Suppressor macrophage treated with lipopolysaccharide for 4 hours (primary cell): ENCODE data around the gene BMERB1.
A peak's percentile ranks its signal among the peaks of the same experiment; 100 is the strongest.
"Not testable (repeated sequence)": the region's sequence is repeated elsewhere in the genome, so short reads cannot be mapped to it uniquely, and the experiment has no call there.

ENCODE experiments used
- DNase-seq: peaks from one replicate; pipeline ENCODE4 v3.0.0-alpha.2; 2020

BMERB1 gene

GRCh38 chr16:15529673-15530072 lies 95.3 kb downstream of the BMERB1 start:
- DNase-seq = no peak

GRCh38 chr16:15530085-15530484 lies 95.7 kb downstream of the BMERB1 start:
- DNase-seq = no peak

- no peak for DNase-seq
Observed at GRCh38 chr16:15532825-15533224, 98.4 kb downstream of the BMERB1 start.

GRCh38 chr16:15533386-15533785 lies 99.0 kb downstream of the BMERB1 start:
- DNase-seq = no peak

- no peak for DNase-seq
Observed at GRCh38 chr16:15535772-15536171, 101.4 kb downstream of the BMERB1 start.

- no peak for DNase-seq
Observed at GRCh38 chr16:15536843-15537242, 102.5 kb downstream of the BMERB1 start.

GRCh38 chr16:15538507-15538906 lies 104.1 kb downstream of the BMERB1 start:
- no peak for DNase-seq

- DNase-seq = no peak
Observed at GRCh38 chr16:15539197-15539596, 104.8 kb downstream of the BMERB1 start.

GRCh38 chr16:15542261-15542660 lies 107.9 kb downstream of the BMERB1 start:
- no peak for DNase-seq

- no peak for DNase-seq
Observed at GRCh38 chr16:15542734-15543347, 108.5 kb downstream of the BMERB1 start.

- no peak for DNase-seq
Observed at GRCh38 chr16:15544405-15544804, 110.0 kb downstream of the BMERB1 start.

GRCh38 chr16:15545544-15545943 lies 111.2 kb downstream of the BMERB1 start:
- DNase-seq = no peak

GRCh38 chr16:15547072-15547767 lies 112.8 kb downstream of the BMERB1 start:
- DNase-seq = not testable (repeated sequence)

- no peak for DNase-seq
Observed at GRCh38 chr16:15547768-15548096, 113.3 kb downstream of the BMERB1 start.

- no peak for DNase-seq
Observed at GRCh38 chr16:15548482-15548891, 114.1 kb downstream of the BMERB1 start.

GRCh38 chr16:15552507-15552906 lies 118.1 kb downstream of the BMERB1 start:
- peak; percentile 12 for DNase-seq

GRCh38 chr16:15553313-15554088 lies 119.1 kb downstream of the BMERB1 start:
- no peak for DNase-seq

- no peak for DNase-seq
Observed at GRCh38 chr16:15556130-15556529, 121.7 kb downstream of the BMERB1 start.

- DNase-seq = no peak
Observed at GRCh38 chr16:15557258-15557657, 122.9 kb downstream of the BMERB1 start.

GRCh38 chr16:15559176-15559575 lies 124.8 kb downstream of the BMERB1 start:
- no peak for DNase-seq

- no peak for DNase-seq
Observed at GRCh38 chr16:15564604-15565339, 130.4 kb downstream of the BMERB1 start.

- no peak for DNase-seq
Observed at GRCh38 chr16:15566095-15566494, 131.7 kb downstream of the BMERB1 start.

GRCh38 chr16:15567823-15568222 lies 133.4 kb downstream of the BMERB1 start:
- DNase-seq = no peak
